Tibial nerve (tissue), 4 donors: Measurements from ENCODE around the gene NUDT11. TPM values are rescaled to one million over a fixed set of nuclear protein-coding genes. Genes with fewer than 3 reads are reported as not detected.
"Not testable (repeated sequence)": the region's sequence is repeated elsewhere in the genome, so short reads cannot be mapped to it uniquely, and the experiment has no call there.

Source experiments
- DNase-seq, 2 donors: peaks; one replicate each; pipeline ENCODE4 v3.0.0-alpha.2; 2019; ENCODE audit warnings: low spot score in 2 of 2
- H3K27ac ChIP-seq, 4 donors: fragments of 200-600 bp; sonication (generic) in 3 of 4; one replicate each; pipeline ENCODE4 v1.5.1; 2017 to 2019; ENCODE audit warnings: mild to moderate bottlenecking in 1 of 4
- H3K27me3 ChIP-seq, 2 donors: fragments of 200-600 bp; sonication (generic) in 1 of 2; one replicate each; pipeline versions ENCODE4 v1.5.1 to v1.6.0; 2017 to 2019
- H3K36me3 ChIP-seq, 3 donors: fragments of 200-600 bp; sonication (generic); one replicate each; pipeline ENCODE4 v1.5.1; 2018 to 2019
- H3K4me1 ChIP-seq, 4 donors: fragments of 200-600 bp; sonication (generic) in 3 of 4; one replicate each; pipeline ENCODE4 v1.5.1; 2017 to 2019
- H3K4me3 ChIP-seq, 4 donors: fragments of 200-600 bp; sonication (generic) in 3 of 4; one replicate each; pipeline ENCODE4 v1.5.1; 2017 to 2019; ENCODE audit warnings: mild to moderate bottlenecking in 1 of 4, moderate library complexity in 1 of 4
- H3K9me3 ChIP-seq, 4 donors: fragments of 200-600 bp; sonication (generic) in 3 of 4; one replicate each; pipeline ENCODE4 v1.5.1; 2017 to 2019
- CTCF ChIP-seq, 5 experiments: fragments of 200-600 bp in 3 of 5; fragments of 450-650 bp in 2 of 5; sonication (generic) in 3 of 5; IDR thresholded peaks; one replicate each; pipeline ENCODE4 v1.5.1; 2016 to 2019; ENCODE audit warnings: antibody characterized with exemption in 5 of 5, mild to moderate bottlenecking in 3 of 5, moderate library complexity in 2 of 5
- EP300 ChIP-seq, 2 donors: sonication (generic); formaldehyde crosslinking; IDR thresholded peaks; one replicate each; pipeline ENCODE4 v1.6.1; 2017; ENCODE audit warnings: antibody characterized with exemption in 2 of 2, mild to moderate bottlenecking in 1 of 2
- POLR2A ChIP-seq, 2 donors: fragments of 450-650 bp; IDR thresholded peaks; one replicate each; pipeline ENCODE4 v1.6.1; 2017; ENCODE audit warnings: antibody characterized with exemption in 2 of 2, mild to moderate bottlenecking in 2 of 2, moderate library complexity in 2 of 2
- WGBS, 2 donors: methylation state at CpG; one replicate each; pipeline ENCODE4 v1.1.5; 2018; 5-methylcytosine and 5-hydroxymethylcytosine counted together
- total RNA-seq, 4 donors: library from RNA; depleted of rRNA; stranded (reverse); fragments of >200 nt; gene quantifications; one replicate each; pipeline ENCODE4 v1.1.0, GENCODE V29; 2016

NUDT11 gene
- total RNA-seq, 4 donors from 2014 or later = 0.39 to 2.6 (median 1.8) TPM

- peaks cover 0 to 16% of the 10 kb centered on the region in 2 donors for H3K27me3 ChIP-seq
Observed at GRCh38 chrX:51487960-51488267, 8.5 kb downstream of the NUDT11 start.

GRCh38 chrX:51484616-51485015 lies 11.8 kb downstream of the NUDT11 start:
- WGBS, 2 donors = 60 to 68% methylated on average over 6 of the region's 6 CpGs
- DNase-seq = no peak

More at GRCh38 chrX:51487960-51488267, 8.5 kb downstream of the NUDT11 start:
- 59 to 88% methylated on average over 2 of the region's 2 CpGs for WGBS, 2 donors
- DNase-seq = no peak
- no peaks in the 10 kb centered on the region for H3K4me1 ChIP-seq
- no peak for TF ChIP-seq CTCF (IDR thresholded peaks at IDR 0.05)
- no peak for TF ChIP-seq EP300 (IDR thresholded peaks at IDR 0.05)
- TF ChIP-seq POLR2A (IDR thresholded peaks at IDR 0.05) = no peak
- H3K9me3 ChIP-seq = no peaks in the 10 kb centered on the region
- H3K4me3 ChIP-seq = no peak overlapping the region
- no peak overlapping the region for H3K27ac ChIP-seq
- H3K36me3 ChIP-seq = no peaks in the 10 kb centered on the region

GRCh38 chrX:51482411-51482810 lies 14.0 kb downstream of the NUDT11 start:
- not testable (repeated sequence) for H3K27ac ChIP-seq, DNase-seq, H3K36me3 ChIP-seq, H3K27me3 ChIP-seq, H3K4me3 ChIP-seq, H3K9me3 ChIP-seq, H3K4me1 ChIP-seq
- 83 to 88% methylated on average over 5 of the region's 5 CpGs for WGBS, 2 donors

More at GRCh38 chrX:51484616-51485015, 11.8 kb downstream of the NUDT11 start:
- Histone ChIP-seq H3K4me3 (no peak overlapping the region), H3K27ac (no peak overlapping the region), H3K27me3 (peaks cover 0 to 5% of the 10 kb centered on the region in 2 donors), H3K9me3 (no peaks in the 10 kb centered on the region), H3K36me3 (no peaks in the 10 kb centered on the region), H3K4me1 (no peaks in the 10 kb centered on the region)
- TF ChIP-seq CTCF (IDR thresholded peaks at IDR 0.05) (no peak), POLR2A (IDR thresholded peaks at IDR 0.05) (no peak), EP300 (IDR thresholded peaks at IDR 0.05) (no peak)

- no peak overlapping the region for H3K27ac ChIP-seq
- no peaks in the 10 kb centered on the region for H3K4me1 ChIP-seq
- H3K9me3 ChIP-seq = no peaks in the 10 kb centered on the region
- TF ChIP-seq POLR2A (IDR thresholded peaks at IDR 0.05) = no peak
- TF ChIP-seq EP300 (IDR thresholded peaks at IDR 0.05) = no peak
- no peak for TF ChIP-seq CTCF (IDR thresholded peaks at IDR 0.05)
- no peak for DNase-seq
- 38 to 66% methylated on average over 1 of the region's 1 CpG for WGBS, 2 donors
- H3K4me3 ChIP-seq = no peak overlapping the region
- H3K27me3 ChIP-seq = no peaks in the 10 kb centered on the region
- no peaks in the 10 kb centered on the region for H3K36me3 ChIP-seq
Observed at GRCh38 chrX:51476930-51477329, 19.5 kb downstream of the NUDT11 start.

- DNase-seq = no peak
- TF ChIP-seq POLR2A (IDR thresholded peaks at IDR 0.05) (no peak), EP300 (IDR thresholded peaks at IDR 0.05) (no peak), CTCF (IDR thresholded peaks at IDR 0.05) (no peak)
Observed at GRCh38 chrX:51463322-51463721, 33.1 kb downstream of the NUDT11 start.

More at GRCh38 chrX:51463322-51463721, 33.1 kb downstream of the NUDT11 start:
- 84 to 88% methylated on average over 4 of the region's 4 CpGs for WGBS, 2 donors
- H3K27ac ChIP-seq = no peak overlapping the region
- H3K4me1 ChIP-seq = no peaks in the 10 kb centered on the region
- H3K36me3 ChIP-seq = no peaks in the 10 kb centered on the region
- no peaks in the 10 kb centered on the region for H3K27me3 ChIP-seq
- no peak overlapping the region for H3K4me3 ChIP-seq
- H3K9me3 ChIP-seq = no peaks in the 10 kb centered on the region
